ENCODE data around the gene SBF2. TPM values are rescaled to one million over a fixed set of nuclear protein-coding genes. Genes with fewer than 3 reads are reported as not detected.

SBF2 gene
- polyA plus RNA-seq, 1 experiment = 44.4 TPM

DNA sequence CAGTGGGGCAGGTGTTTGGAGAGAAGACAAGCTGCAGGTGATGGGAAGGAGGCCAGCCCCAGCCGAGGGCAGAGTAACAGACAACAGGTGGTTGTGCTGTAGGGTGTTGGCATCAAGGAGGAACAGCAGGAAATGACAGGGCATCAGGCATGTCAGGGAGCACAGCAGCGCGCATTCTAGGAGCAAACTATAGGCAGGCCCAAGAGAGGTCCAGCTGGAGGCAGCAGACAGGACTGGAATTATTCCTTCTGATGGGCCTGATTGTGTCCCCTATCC is 24.4 kb upstream of the SBF2 start:
- Histone ChIP-seq H3K4me3 (ENCODE audit: low read depth, low read length) (no peak overlapping the region), H3K9me3 (ENCODE audit: control insufficient read depth, insufficient read depth, low read length) (no peaks in the 10 kb centered on the region), H3K27me3 (ENCODE audit: control insufficient read depth, insufficient read depth, low read length) (no peaks in the 10 kb centered on the region), H3K27ac (ENCODE audit: low read depth, low read length) (no peak overlapping the region)
- TF ChIP-seq, protein P1, sequence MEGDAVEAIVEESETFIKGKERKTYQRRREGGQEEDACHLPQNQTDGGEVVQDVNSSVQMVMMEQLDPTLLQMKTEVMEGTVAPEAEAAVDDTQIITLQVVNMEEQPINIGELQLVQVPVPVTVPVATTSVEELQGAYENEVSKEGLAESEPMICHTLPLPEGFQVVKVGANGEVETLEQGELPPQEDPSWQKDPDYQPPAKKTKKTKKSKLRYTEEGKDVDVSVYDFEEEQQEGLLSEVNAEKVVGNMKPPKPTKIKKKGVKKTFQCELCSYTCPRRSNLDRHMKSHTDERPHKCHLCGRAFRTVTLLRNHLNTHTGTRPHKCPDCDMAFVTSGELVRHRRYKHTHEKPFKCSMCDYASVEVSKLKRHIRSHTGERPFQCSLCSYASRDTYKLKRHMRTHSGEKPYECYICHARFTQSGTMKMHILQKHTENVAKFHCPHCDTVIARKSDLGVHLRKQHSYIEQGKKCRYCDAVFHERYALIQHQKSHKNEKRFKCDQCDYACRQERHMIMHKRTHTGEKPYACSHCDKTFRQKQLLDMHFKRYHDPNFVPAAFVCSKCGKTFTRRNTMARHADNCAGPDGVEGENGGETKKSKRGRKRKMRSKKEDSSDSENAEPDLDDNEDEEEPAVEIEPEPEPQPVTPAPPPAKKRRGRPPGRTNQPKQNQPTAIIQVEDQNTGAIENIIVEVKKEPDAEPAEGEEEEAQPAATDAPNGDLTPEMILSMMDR (IDR thresholded peaks at IDR 0.05; ENCODE audit: low read depth, low read length) = no peak
- ChIA-PET POLR2A (no interaction called here), CTCF (no interaction called here)
- DNase-seq (ENCODE audit: low read depth, low spot score) = no peak

GRCh38 chr11:10317776-10318526 is 23.9 kb upstream of the SBF2 start:
- H3K9me3 ChIP-seq (ENCODE audit: control insufficient read depth, insufficient read depth, low read length) = no peaks in the 10 kb centered on the region
- H3K4me3 ChIP-seq (ENCODE audit: low read depth, low read length) = no peak overlapping the region
- no peak for DNase-seq (ENCODE audit: low read depth, low spot score)
- H3K27me3 ChIP-seq (ENCODE audit: control insufficient read depth, insufficient read depth, low read length) = no peaks in the 10 kb centered on the region
- ChIA-PET CTCF (interaction anchor here (0.5 kb wide), 1 partner anchor 111 kb away, joined by 3 read pairs; no protein-coding TSS in a partner anchor), POLR2A (no interaction called here)
- no peak overlapping the region for H3K27ac ChIP-seq (ENCODE audit: low read depth, low read length)
- TF ChIP-seq, protein P1 (IDR thresholded peaks at IDR 0.05; ENCODE audit: low read depth, low read length) = no peak

DNA sequence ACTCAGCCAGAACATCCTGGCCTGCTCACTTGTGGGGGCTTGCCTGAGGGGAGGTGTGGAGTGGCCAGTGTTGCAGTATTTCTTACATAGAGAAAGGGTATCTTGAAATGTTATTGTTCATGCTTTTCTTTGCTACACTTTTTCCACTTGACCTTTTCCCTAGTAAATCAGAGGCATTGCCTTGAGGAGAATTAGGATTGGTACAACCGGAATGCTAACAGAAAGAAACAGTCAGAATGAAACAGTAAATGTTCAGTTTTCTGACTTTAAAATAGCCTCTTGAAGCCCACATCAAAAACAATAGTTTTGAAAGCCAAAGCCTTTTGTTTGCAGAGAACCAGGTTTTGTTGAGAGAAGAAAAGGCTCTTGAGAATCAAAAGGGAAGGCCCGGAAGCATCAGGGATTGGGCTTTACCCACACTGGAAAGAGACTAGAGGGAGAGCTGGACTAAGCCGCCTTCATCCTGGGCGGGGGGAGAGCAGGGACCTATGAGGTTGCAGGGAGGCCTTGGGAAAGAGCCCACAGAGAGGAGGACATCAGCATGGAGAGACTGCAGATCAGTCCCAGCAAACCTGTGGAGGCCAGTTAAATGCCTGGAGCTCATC is 23.2 kb upstream of the SBF2 start:
- POLR2A ChIA-PET = no interaction called here
- no peak for DNase-seq (ENCODE audit: low read depth, low spot score)
- Histone ChIP-seq H3K27ac (ENCODE audit: low read depth, low read length) (no peak overlapping the region), H3K9me3 (ENCODE audit: control insufficient read depth, insufficient read depth, low read length) (no peaks in the 10 kb centered on the region), H3K4me3 (ENCODE audit: low read depth, low read length) (no peak overlapping the region), H3K27me3 (ENCODE audit: control insufficient read depth, insufficient read depth, low read length) (no peaks in the 10 kb centered on the region)
- CTCF ChIA-PET = interaction anchor here (0.5 kb wide), 1 partner anchor 110 kb away, joined by 3 read pairs; no protein-coding TSS in a partner anchor
- TF ChIP-seq, protein P1 (IDR thresholded peaks at IDR 0.05; ENCODE audit: low read depth, low read length) = no peak

DNA sequence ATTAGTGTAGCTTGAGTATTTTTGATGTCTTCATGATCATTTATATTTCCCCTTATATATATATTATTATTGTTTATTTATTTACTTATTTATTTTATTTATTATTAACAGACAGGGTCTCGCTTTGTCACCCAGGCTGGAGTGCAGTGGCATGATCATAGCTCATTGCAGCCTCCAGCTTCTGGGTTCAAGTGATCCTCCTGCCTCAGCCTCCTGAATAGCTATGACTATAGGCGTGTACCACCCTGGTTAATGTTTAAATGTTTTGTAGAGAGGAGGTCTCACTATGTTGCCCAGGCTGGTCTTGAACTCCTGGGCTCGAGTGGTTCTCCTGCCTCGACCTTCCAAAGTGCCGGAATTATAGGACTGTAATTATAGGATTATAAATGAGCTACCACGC is 21.1 kb upstream of the SBF2 start:
- Histone ChIP-seq H3K27me3 (ENCODE audit: control insufficient read depth, insufficient read depth, low read length) (no peaks in the 10 kb centered on the region), H3K4me3 (ENCODE audit: low read depth, low read length) (no peak overlapping the region), H3K9me3 (ENCODE audit: control insufficient read depth, insufficient read depth, low read length) (no peaks in the 10 kb centered on the region), H3K27ac (ENCODE audit: low read depth, low read length) (no peak overlapping the region)
- TF ChIP-seq, protein P1 (IDR thresholded peaks at IDR 0.05; ENCODE audit: low read depth, low read length) = no peak
- no peak for DNase-seq (ENCODE audit: low read depth, low spot score)
- CTCF ChIA-PET = interaction anchor here (1.6 kb wide), 1 partner anchor 108 kb away, joined by 4 read pairs; no protein-coding TSS in a partner anchor
- POLR2A ChIA-PET = interaction anchor here (1.4 kb wide), 1 partner anchor 10 kb away, joined by 6 read pairs; the partner anchor contains the start of gene ADM

All from AG04450 (cell line).